GM19351 (cell line): ENCODE data around the gene LAMA1.

ENCODE experiments used
- ATAC-seq: cut with Tn5 transposase; IDR thresholded peaks from one replicate; pipeline ENCODE4 v1.9.1; 2021; ENCODE audit warnings: mild to moderate bottlenecking, moderate library complexity; ENCODE audit not compliant: unreplicated experiment

The LAMA1 gene

GRCh38 chr18:6920099-6920955 is 197.3 kb downstream of the LAMA1 start:
- no peak for ATAC-seq

- no peak for ATAC-seq
Measured at GRCh38 chr18:6917072-6917471, 200.5 kb downstream of the LAMA1 start.

GRCh38 chr18:6901286-6901926 is 216.2 kb downstream of the LAMA1 start:
- no peak for ATAC-seq

- ATAC-seq = no peak
Measured at GRCh38 chr18:6891788-6892187, 225.8 kb downstream of the LAMA1 start.
